K562 (cell line): ENCODE results near the gene SART3. TPM values are rescaled to one million over a fixed set of nuclear protein-coding genes. Genes with fewer than 3 reads are reported as not detected.
A peak's percentile ranks its signal among the peaks of the same experiment; 100 is the strongest.

Source experiments
- ATAC-seq: fragments of 200-7000 bp; cut with Tn5 transposase; 3 replicates; pipeline ENCODE4 v1.9.1; 2020; ENCODE audit warnings: moderate library complexity
- BruUV-seq: library from RNA; stranded (reverse); fragments of 400-500 nt; replicated peaks from 2 replicates; lab custom pipeline; 2021; lab: Mats Ljungman, UMichigan
- CTCF ChIA-PET: fragments of 300-600 bp; formaldehyde crosslinking; extraction: SDS; loops from one replicate; lab custom pipeline; 2021; ENCODE audit warnings: low intra/inter-chr PET ratio; lab: Yijun Ruan, JAX
- POLR2A ChIA-PET: fragments of 300-600, 350-650 bp; sonication (Branson Sonifier 250); formaldehyde crosslinking; extraction: SDS; loops from one replicate; lab custom pipeline; 2021; ENCODE audit warnings: antibody characterized with exemption, inconsistent platforms; lab: Yijun Ruan, JAX
- DNase-seq, 4 experiments: peaks; one replicate each; pipeline versions ENCODE4 v3.0.0 to v3.0.0-alpha.2; 2011 to 2018; ENCODE audit warnings: low spot score in 3 of 4, mixed read lengths in 3 of 4; ENCODE audit errors: extremely low read depth in 1 of 4
- FAIRE-seq: peaks from 2 replicates; lab custom pipeline; 2011; peaks lifted over from hg19 to GRCh38; lab: Jason Lieb, UNC
- H2AFZ ChIP-seq: 2 replicates; pipeline ENCODE4 v1.6.0; 2011; ENCODE audit warnings: low read depth, low read length, control low read depth, inconsistent platforms
- H3K27ac ChIP-seq: fragments of 200-600 bp; 3 replicates; pipeline ENCODE4 v1.8.0; 2011; ENCODE audit warnings: low read depth, mild to moderate bottlenecking, control low read depth, inconsistent platforms, low read length, moderate library complexity, mixed read lengths; ENCODE audit errors: extremely low read depth
- H3K27me3 ChIP-seq, 2 experiments: fragments of 300-600 bp in 1 of 2; 2 replicates in 1 of 2; 3 replicates in 1 of 2; pipeline versions ENCODE4 v1.6.0 to v1.8.0; 2011; ENCODE audit warnings: inconsistent platforms in 2 of 2, low read length in 2 of 2, mild to moderate bottlenecking in 1 of 2, mixed read lengths in 1 of 2, moderate library complexity in 1 of 2; ENCODE audit not compliant: control insufficient read depth in 2 of 2, insufficient read depth in 2 of 2
- H3K36me3 ChIP-seq: fragments of 300-600 bp; 3 replicates; pipeline ENCODE4 v1.8.0; 2011; ENCODE audit warnings: mild to moderate bottlenecking, low read length, inconsistent platforms; ENCODE audit not compliant: control insufficient read depth, insufficient read depth
- H3K4me1 ChIP-seq, 2 experiments: fragments of 200-600 bp in 1 of 2; replicated peaks in 1 of 2; 2 replicates in 1 of 2; 3 replicates in 1 of 2; pipeline versions ENCODE4 v1.5.1 to v1.8.0; 2011; ENCODE audit warnings: inconsistent platforms in 2 of 2, low read length in 2 of 2, mild to moderate bottlenecking in 1 of 2, mixed read lengths in 1 of 2, moderate library complexity in 1 of 2; ENCODE audit not compliant: control insufficient read depth in 2 of 2, insufficient read depth in 2 of 2
- H3K4me2 ChIP-seq: 2 replicates; pipeline ENCODE4 v1.6.1; 2011; ENCODE audit warnings: low read length, control low read depth, inconsistent platforms, mixed read lengths; ENCODE audit not compliant: insufficient read depth
- H3K4me3 ChIP-seq: fragments of 200-600 bp; sonication (generic), shearing (Covaris generic); 2 replicates; pipeline ENCODE4 v1.5.1; 2016; ENCODE audit warnings: control low read depth, inconsistent platforms
- H3K79me2 ChIP-seq: fragments of 200-600 bp; 3 replicates; pipeline ENCODE4 v1.8.0; 2011; ENCODE audit warnings: low read length, inconsistent platforms; ENCODE audit not compliant: control insufficient read depth, insufficient read depth
- H3K9ac ChIP-seq, 2 experiments: 2 replicates each; pipeline versions ENCODE4 v1.6.0 to v1.6.1; 2011; ENCODE audit warnings: low read depth in 2 of 2, low read length in 2 of 2, control low read depth in 1 of 2, inconsistent platforms in 1 of 2, mild to moderate bottlenecking in 1 of 2, mixed read lengths in 1 of 2; ENCODE audit not compliant: insufficient read depth in 1 of 2
- H3K9me1 ChIP-seq: one replicate; pipeline ENCODE4 v1.6.0; 2011; ENCODE audit warnings: inconsistent platforms, mild to moderate bottlenecking, low read length, moderate library complexity; ENCODE audit not compliant: control insufficient read depth, insufficient read depth
- H3K9me3 ChIP-seq: replicated peaks from 2 replicates; pipeline ENCODE4 v1.5.1; 2011; ENCODE audit warnings: low read depth, low read length, inconsistent platforms; ENCODE audit not compliant: control insufficient read depth, insufficient read depth
- H4K20me1 ChIP-seq: replicated peaks from 2 replicates; pipeline ENCODE4 v1.6.1; 2011; ENCODE audit warnings: low read length, inconsistent platforms, mixed read lengths; ENCODE audit not compliant: control insufficient read depth, insufficient read depth
- CXXC5 ChIP-seq: fragments of 250-450 bp; sonication (Bioruptor Pico); IDR thresholded peaks from 2 replicates; pipeline ENCODE4 v1.8.0; 2022; ENCODE audit warnings: inconsistent platforms, mild to moderate bottlenecking, moderate library complexity
- ELF1 ChIP-seq: fragments of 200-800 bp; sonication (Bioruptor generic); IDR thresholded peaks from 2 replicates; pipeline ENCODE4 v1.6.1; 2016; ENCODE audit warnings: missing genetic modification characterization, missing compliant biosample characterization
- GATAD2A ChIP-seq: fragments of 450-650 bp; IDR thresholded peaks from 2 replicates; pipeline ENCODE4 v1.6.1; 2017
- LEF1 ChIP-seq: fragments of 450-650 bp; IDR thresholded peaks from 2 replicates; pipeline ENCODE4 v1.6.1; 2016; ENCODE audit warnings: mild to moderate bottlenecking
- RBM25 ChIP-seq: fragments of 200-400 bp; formaldehyde crosslinking; IDR thresholded peaks from 2 replicates; pipeline ENCODE4 v1.6.1; 2018; ENCODE audit warnings: low read length, low read depth, moderate library complexity; ENCODE audit not compliant: severe bottlenecking
- SAP30 ChIP-seq: fragments of 200-600 bp; sonication (generic); IDR thresholded peaks from 2 replicates; pipeline ENCODE4 v1.6.1; 2012; ENCODE audit warnings: borderline replicate concordance, low read depth, mild to moderate bottlenecking, moderate library complexity, low read length, control low read depth, inconsistent platforms; ENCODE audit not compliant: insufficient read depth, poor library complexity, severe bottlenecking
- SIX5 ChIP-seq, 2 experiments: IDR thresholded peaks; 2 replicates each; pipeline ENCODE4 v1.6.1; 2011; ENCODE audit warnings: low read length in 2 of 2, borderline replicate concordance in 1 of 2, low read depth in 1 of 2, mild to moderate bottlenecking in 1 of 2, moderate library complexity in 1 of 2; ENCODE audit not compliant: insufficient read depth in 1 of 2
- ZNF668 ChIP-seq: fragments of 250-450 bp; sonication (Bioruptor Pico); IDR thresholded peaks from 2 replicates; pipeline ENCODE4 v1.8.0; 2022; ENCODE audit warnings: mild to moderate bottlenecking, inconsistent platforms
- ZNF830 ChIP-seq: fragments of 250-450 bp; sonication (Bioruptor Pico); IDR thresholded peaks from 2 replicates; pipeline ENCODE4 v1.5.0; 2021; ENCODE audit warnings: mild to moderate bottlenecking
- WGBS: fragments of 100-300 bp; shearing (Covaris generic); methylation state at CpG from one replicate; pipeline ENCODE4 v1.1.6; 2016; ENCODE audit warnings: low coverage, mixed read lengths; ENCODE audit not compliant: insufficient coverage; ENCODE audit errors: missing lambda C conversion rate; 5-methylcytosine and 5-hydroxymethylcytosine counted together
- in situ Hi-C: fragments of 300-500 bp; cut with MboI; formaldehyde crosslinking; loops from 4 replicates; pipeline ENCODE4 v1.15.0; 2018; ENCODE audit warnings: inconsistent platforms, mixed read lengths
- intact Hi-C: fragments of 100-400 bp; cut with micrococcal nuclease; formaldehyde crosslinking; loops from 2 replicates; pipeline ENCODE4 v1.14.2; 2022
- polyA plus RNA-seq, 8 experiments: library from polyadenylated mRNA; depleted of rRNA in 4 of 8; stranded (reverse) in 5 of 8; unstranded in 3 of 8; fragments of >200 nt; fragmentation: Nextera tagmentation in 2 of 8; fragmentation: Illumina TruSeq in 1 of 8; extraction: Ambion mirVana in 2 of 8; extraction: Trizol in 1 of 8; gene quantifications; 2 replicates each; pipeline versions ENCODE4 v1.2.1 to v1.2.3, GENCODE V29; 2011 to 2014; ENCODE audit warnings: inconsistent platforms in 1 of 8, missing spikeins in 1 of 8
- total RNA-seq, 7 experiments: library from RNA; depleted of rRNA in 6 of 7; stranded (reverse); fragments of >200 nt in 6 of 7; fragmentation: Illumina TruSeq in 2 of 7; extraction: Trizol in 2 of 7; gene quantifications; 2 replicates each; pipeline versions ENCODE4 v1.2.1 to v1.2.3, GENCODE V29; 2011 to 2021; ENCODE audit warnings: low replicate concordance in 1 of 7
- TF ChIP-seq, protein P1 (sequence below): fragments of 450-650 bp; formaldehyde crosslinking; IDR thresholded peaks from 2 replicates; pipeline ENCODE4 v1.4.0; 2020; ENCODE audit warnings: mild to moderate bottlenecking, moderate library complexity

SART3 gene
- total and polyA plus RNA-seq, 9 of the 15 experiments (the other 6 are each of a cell fraction or from before 2014, with no cell fraction given), result 8.9 to 167 (median 56.7) TPM

GRCh38 chr12:108586306-108586705 is 25.3 kb upstream of the SART3 start:
- no peak overlapping the region for H3K27ac ChIP-seq
- no peak for FAIRE-seq
- H3K36me3 ChIP-seq, result no peaks in the 10 kb centered on the region
- TF ChIP-seq RBM25 (peak; percentile 8), SAP30 (no peak)
- no peak overlapping the region for H3K9ac ChIP-seq
- peaks cover 0 to 12% of the 10 kb centered on the region in 2 experiments; a peak in 1 of 5 replicates for H3K4me1 ChIP-seq
- WGBS, result 8% methylated on average over 10 of the region's 11 CpGs
- peaks cover 2 to 51% of the 10 kb centered on the region in 2 experiments; a peak in 4 of 5 replicates for H3K27me3 ChIP-seq
- POLR2A ChIA-PET, result interaction anchor here (0.5 to 1.6 kb wide), 4 partner anchors 10 to 18 kb away, joined by 3 to 5 read pairs (median 4); no protein-coding TSS in a partner anchor
- H3K4me3 ChIP-seq, result no peak overlapping the region
- H3K9me3 ChIP-seq, result no peaks in the 10 kb centered on the region
- H3K9me1 ChIP-seq, result no peaks in the 10 kb centered on the region
- intact Hi-C loops (no loop called here), in situ Hi-C loops (no loop called here)
- no peaks in the 10 kb centered on the region for H3K79me2 ChIP-seq
- no peaks in the 10 kb centered on the region; the same call in 1 of the 2 replicates for H4K20me1 ChIP-seq
- CTCF ChIA-PET, result no interaction called here
- BruUV-seq, result no TSS peak
- no peak for ATAC-seq
- DNase-seq, result no peak
- H2AFZ ChIP-seq, result no peak overlapping the region
- H3K4me2 ChIP-seq, result no peak overlapping the region

- CTCF ChIA-PET, result no interaction called here
- intact Hi-C loops, result no loop called here
Observed at GRCh38 chr12:108585864-108586263, 24.9 kb upstream of the SART3 start.

More at GRCh38 chr12:108585864-108586263, 24.9 kb upstream of the SART3 start:
- no peaks in the 10 kb centered on the region for H3K36me3 ChIP-seq
- H3K9me1 ChIP-seq, result no peaks in the 10 kb centered on the region
- no peak overlapping the region for H2AFZ ChIP-seq
- no peaks in the 10 kb centered on the region for H3K9me3 ChIP-seq
- H3K4me3 ChIP-seq, result no peak overlapping the region
- H3K4me1 ChIP-seq, result peaks cover 0 to 12% of the 10 kb centered on the region in 2 experiments; a peak in 1 of 5 replicates
- FAIRE-seq (no peak), DNase-seq (no peak), ATAC-seq (no peak)
- no TSS peak for BruUV-seq
- in situ Hi-C loops, result no loop called here
- H3K79me2 ChIP-seq, result no peaks in the 10 kb centered on the region
- H3K27ac ChIP-seq, result no peak overlapping the region
- no peak overlapping the region for H3K4me2 ChIP-seq
- TF ChIP-seq ELF1 (tag), result no peak
- TF ChIP-seq, protein P1, sequence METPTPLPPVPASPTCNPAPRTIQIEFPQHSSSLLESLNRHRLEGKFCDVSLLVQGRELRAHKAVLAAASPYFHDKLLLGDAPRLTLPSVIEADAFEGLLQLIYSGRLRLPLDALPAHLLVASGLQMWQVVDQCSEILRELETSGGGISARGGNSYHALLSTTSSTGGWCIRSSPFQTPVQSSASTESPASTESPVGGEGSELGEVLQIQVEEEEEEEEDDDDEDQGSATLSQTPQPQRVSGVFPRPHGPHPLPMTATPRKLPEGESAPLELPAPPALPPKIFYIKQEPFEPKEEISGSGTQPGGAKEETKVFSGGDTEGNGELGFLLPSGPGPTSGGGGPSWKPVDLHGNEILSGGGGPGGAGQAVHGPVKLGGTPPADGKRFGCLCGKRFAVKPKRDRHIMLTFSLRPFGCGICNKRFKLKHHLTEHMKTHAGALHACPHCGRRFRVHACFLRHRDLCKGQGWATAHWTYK (CRISPR knock-in tag), result no peak
- no peak for TF ChIP-seq CXXC5
- TF ChIP-seq LEF1, result no peak
- TF ChIP-seq GATAD2A, result no peak
- no peak for TF ChIP-seq SIX5 (IDR thresholded peaks at IDR 0.05; ENCODE audit: borderline replicate concordance in 1 of 2, insufficient read depth in 1 of 2, low read depth in 1 of 2, low read length in 2 of 2)
- no peak for TF ChIP-seq ZNF668 (CRISPR knock-in tag)
- no peak for TF ChIP-seq ZNF830 (CRISPR knock-in tag)
- no peaks in the 10 kb centered on the region; the same call in 1 of the 2 replicates for H4K20me1 ChIP-seq
- WGBS, result 2% methylated on average over 4 of the region's 4 CpGs
- peaks cover 2 to 47% of the 10 kb centered on the region in 2 experiments; a peak in 4 of 5 replicates for H3K27me3 ChIP-seq
- no peak overlapping the region for H3K9ac ChIP-seq
- POLR2A ChIA-PET, result interaction anchor here (0.5 to 1.6 kb wide), 4 partner anchors 10 to 18 kb away, joined by 3 to 5 read pairs (median 4); no protein-coding TSS in a partner anchor
